Astrocyte (in vitro differentiated cells and primary cell): Measurements from ENCODE around the gene POLE. TPM values are rescaled to one million over a fixed set of nuclear protein-coding genes. Genes with fewer than 3 reads are reported as not detected.
"Not testable (repeated sequence)": the region's sequence is repeated elsewhere in the genome, so short reads cannot be mapped to it uniquely, and the experiment has no call there.

Experiments used
- DNase-seq: peaks from one replicate; pipeline ENCODE4 v3.0.0-alpha.2; 2010; ENCODE audit warnings: low read depth
- FAIRE-seq: peaks from 2 replicates; lab custom pipeline; 2011; peaks lifted over from hg19 to GRCh38; lab: Jason Lieb, UNC
- H2AFZ ChIP-seq: 2 replicates; pipeline ENCODE4 v1.6.0; 2012; ENCODE audit warnings: low read depth, low read length, inconsistent platforms
- H3K27ac ChIP-seq: 2 replicates; pipeline ENCODE4 v1.5.1; 2011; ENCODE audit warnings: low read depth, low read length, inconsistent platforms
- H3K27me3 ChIP-seq: 2 replicates; pipeline ENCODE4 v1.6.0; 2011; ENCODE audit warnings: low read length, inconsistent platforms; ENCODE audit not compliant: insufficient read depth
- H3K36me3 ChIP-seq: 2 replicates; pipeline ENCODE4 v1.5.1; 2011; ENCODE audit warnings: low read length, inconsistent platforms; ENCODE audit not compliant: insufficient read depth
- H3K4me1 ChIP-seq: 2 replicates; pipeline ENCODE4 v1.5.1; 2011; ENCODE audit warnings: low read length, inconsistent platforms; ENCODE audit not compliant: insufficient read depth
- H3K4me2 ChIP-seq: 2 replicates; pipeline ENCODE4 v1.6.0; 2012; ENCODE audit warnings: low read length, inconsistent platforms
- H3K4me3 ChIP-seq: 2 replicates; pipeline ENCODE4 v1.5.1; 2011; ENCODE audit warnings: low read depth, mild to moderate bottlenecking, low read length, inconsistent platforms; ENCODE audit not compliant: insufficient read depth
- H3K79me2 ChIP-seq: 2 replicates; pipeline ENCODE4 v1.6.0; 2012; ENCODE audit warnings: mild to moderate bottlenecking, low read length, inconsistent platforms; ENCODE audit not compliant: insufficient read depth
- H3K9ac ChIP-seq: 2 replicates; pipeline ENCODE4 v1.6.0; 2012; ENCODE audit warnings: mild to moderate bottlenecking, low read length, inconsistent platforms
- H3K9me3 ChIP-seq: 2 replicates; pipeline ENCODE4 v1.5.1; 2012; ENCODE audit warnings: low read depth, mild to moderate bottlenecking, low read length, inconsistent platforms; ENCODE audit not compliant: insufficient read depth
- H4K20me1 ChIP-seq: 2 replicates; pipeline ENCODE4 v1.6.0; 2012; ENCODE audit warnings: low read length, inconsistent platforms; ENCODE audit not compliant: insufficient read depth
- H3K27ac Mint-ChIP-seq: one replicate; pipeline ENCODE4 v1.8.0; 2021; ENCODE audit warnings: mild to moderate bottlenecking, mixed read lengths; ENCODE audit not compliant: unreplicated experiment
- H3K27me3 Mint-ChIP-seq: one replicate; pipeline ENCODE4 v1.8.0; 2021; ENCODE audit warnings: low read depth, mixed read lengths; ENCODE audit not compliant: unreplicated experiment
- H3K36me3 Mint-ChIP-seq: one replicate; pipeline ENCODE4 v1.8.0; 2021; ENCODE audit warnings: low read depth, mixed read lengths; ENCODE audit not compliant: unreplicated experiment
- H3K4me1 Mint-ChIP-seq: one replicate; pipeline ENCODE4 v1.8.0; 2021; ENCODE audit warnings: low read depth, mixed read lengths; ENCODE audit not compliant: unreplicated experiment
- H3K4me3 Mint-ChIP-seq: one replicate; pipeline ENCODE4 v1.8.0; 2021; ENCODE audit warnings: mild to moderate bottlenecking, moderate library complexity, mixed read lengths; ENCODE audit not compliant: unreplicated experiment
- H3K9me3 Mint-ChIP-seq: one replicate; pipeline ENCODE4 v1.8.0; 2021; ENCODE audit warnings: mild to moderate bottlenecking, mixed read lengths; ENCODE audit not compliant: unreplicated experiment
- EZH2 ChIP-seq: IDR thresholded peaks from 2 replicates; pipeline ENCODE4 v1.6.1; 2012; ENCODE audit warnings: mild to moderate bottlenecking, low read length, inconsistent platforms; ENCODE audit not compliant: insufficient read depth
- total RNA-seq: library from RNA; stranded (reverse); gene quantifications from 2 replicates; pipeline ENCODE4 v1.2.1, GENCODE V29; 2021
- TF ChIP-seq, protein P1 (sequence below): IDR thresholded peaks from 2 replicates; pipeline ENCODE4 v1.5.1; 2011; ENCODE audit warnings: low read depth, mild to moderate bottlenecking, inconsistent platforms, low read length, moderate library complexity; ENCODE audit not compliant: insufficient read depth

POLE gene
- total RNA-seq, 1 donor from 2014 or later = 15.4 TPM

DNA sequence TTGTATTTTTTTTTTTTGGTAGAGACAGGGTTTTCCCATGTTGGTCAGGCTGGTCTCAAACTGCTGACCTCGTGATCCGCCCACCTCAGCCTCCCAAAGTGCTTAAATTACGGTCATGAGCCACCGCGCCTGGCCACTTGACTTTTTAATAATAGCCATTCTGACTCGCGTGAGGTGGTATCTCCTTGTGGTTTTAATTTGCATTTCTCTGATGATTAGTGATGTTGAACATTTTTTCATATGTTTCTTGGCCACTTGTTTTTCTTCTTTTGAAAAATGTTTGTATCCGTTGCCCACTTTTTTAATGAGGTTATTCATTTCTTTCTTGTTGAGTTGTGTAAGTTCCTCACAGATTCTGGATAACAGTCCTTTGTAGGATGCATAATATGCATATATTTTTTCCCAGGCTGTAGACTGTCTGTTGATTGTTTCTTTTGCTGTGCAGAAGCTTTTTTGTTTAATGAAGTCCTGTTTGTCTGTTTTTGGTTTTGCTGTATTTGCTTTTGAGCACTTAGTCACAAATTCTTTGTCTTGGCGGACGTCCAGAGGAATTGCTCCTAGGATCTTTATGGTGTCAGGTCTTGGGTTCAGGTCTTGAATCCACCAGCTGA, 13.2 kb upstream of the POLE start:
- peaks cover 6% of the 10 kb centered on the region for H3K36me3 Mint-ChIP-seq
- no peak overlapping the region for H3K4me3 Mint-ChIP-seq
- no peaks in the 10 kb centered on the region for H3K4me1 ChIP-seq
- H3K4me3 ChIP-seq = no peak overlapping the region
- no peaks in the 10 kb centered on the region for H3K27me3 ChIP-seq
- no peak overlapping the region for H3K9ac ChIP-seq
- no peaks in the 10 kb centered on the region for H3K9me3 Mint-ChIP-seq
- no peak overlapping the region for H2AFZ ChIP-seq
- no peaks in the 10 kb centered on the region for H3K27me3 Mint-ChIP-seq
- H3K36me3 ChIP-seq = peaks cover 2% of the 10 kb centered on the region
- peak; percentile 31 for DNase-seq
- H3K27ac ChIP-seq = no peak overlapping the region
- no peak overlapping the region for H3K27ac Mint-ChIP-seq
- no peaks in the 10 kb centered on the region for H3K9me3 ChIP-seq
- peaks cover 11% of the 10 kb centered on the region for H4K20me1 ChIP-seq
- H3K79me2 ChIP-seq = no peaks in the 10 kb centered on the region
- H3K4me2 ChIP-seq = peak overlapping the region; percentile 4
- TF ChIP-seq, protein P1, sequence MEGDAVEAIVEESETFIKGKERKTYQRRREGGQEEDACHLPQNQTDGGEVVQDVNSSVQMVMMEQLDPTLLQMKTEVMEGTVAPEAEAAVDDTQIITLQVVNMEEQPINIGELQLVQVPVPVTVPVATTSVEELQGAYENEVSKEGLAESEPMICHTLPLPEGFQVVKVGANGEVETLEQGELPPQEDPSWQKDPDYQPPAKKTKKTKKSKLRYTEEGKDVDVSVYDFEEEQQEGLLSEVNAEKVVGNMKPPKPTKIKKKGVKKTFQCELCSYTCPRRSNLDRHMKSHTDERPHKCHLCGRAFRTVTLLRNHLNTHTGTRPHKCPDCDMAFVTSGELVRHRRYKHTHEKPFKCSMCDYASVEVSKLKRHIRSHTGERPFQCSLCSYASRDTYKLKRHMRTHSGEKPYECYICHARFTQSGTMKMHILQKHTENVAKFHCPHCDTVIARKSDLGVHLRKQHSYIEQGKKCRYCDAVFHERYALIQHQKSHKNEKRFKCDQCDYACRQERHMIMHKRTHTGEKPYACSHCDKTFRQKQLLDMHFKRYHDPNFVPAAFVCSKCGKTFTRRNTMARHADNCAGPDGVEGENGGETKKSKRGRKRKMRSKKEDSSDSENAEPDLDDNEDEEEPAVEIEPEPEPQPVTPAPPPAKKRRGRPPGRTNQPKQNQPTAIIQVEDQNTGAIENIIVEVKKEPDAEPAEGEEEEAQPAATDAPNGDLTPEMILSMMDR = no peak
- no peak for TF ChIP-seq EZH2
- H3K4me1 Mint-ChIP-seq = peaks cover 20% of the 10 kb centered on the region
- FAIRE-seq = no peak

DNA sequence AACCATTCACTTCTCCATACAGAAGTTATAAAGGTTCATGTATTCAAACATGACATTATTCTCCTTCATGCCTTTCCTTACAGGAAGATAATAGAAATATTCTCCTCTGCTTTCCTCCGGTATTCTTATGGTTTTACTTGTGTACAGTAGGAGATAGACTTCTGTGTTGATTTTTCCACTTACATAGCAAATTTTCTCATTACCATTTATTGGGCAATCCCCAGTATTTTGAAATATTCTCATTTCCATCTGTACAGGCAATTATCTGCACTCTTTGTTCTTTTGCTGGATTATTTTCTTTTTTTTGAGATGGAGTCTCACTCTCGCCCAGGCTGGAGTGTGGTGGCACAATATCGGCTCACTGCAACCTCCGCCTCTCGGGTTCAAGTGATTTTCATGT, 11.2 kb upstream of the POLE start:
- Mint-ChIP-seq H3K4me3 (no peak overlapping the region), H3K36me3 (no peaks in the 10 kb centered on the region), H3K27ac (no peak overlapping the region), H3K4me1 (peaks cover 16% of the 10 kb centered on the region), H3K27me3 (no peaks in the 10 kb centered on the region), H3K9me3 (no peaks in the 10 kb centered on the region)
- FAIRE-seq (no peak), DNase-seq (no peak)
- Histone ChIP-seq H2AFZ (no peak overlapping the region), H3K4me1 (no peaks in the 10 kb centered on the region), H3K79me2 (no peaks in the 10 kb centered on the region), H3K4me3 (no peak overlapping the region), H3K36me3 (peaks cover 2% of the 10 kb centered on the region), H3K27ac (no peak overlapping the region), H3K4me2 (no peak overlapping the region), H3K9ac (no peak overlapping the region), H4K20me1 (peaks cover 11% of the 10 kb centered on the region), H3K27me3 (no peaks in the 10 kb centered on the region), H3K9me3 (no peaks in the 10 kb centered on the region)
- TF ChIP-seq, protein P1 = no peak
- no peak for TF ChIP-seq EZH2

DNA sequence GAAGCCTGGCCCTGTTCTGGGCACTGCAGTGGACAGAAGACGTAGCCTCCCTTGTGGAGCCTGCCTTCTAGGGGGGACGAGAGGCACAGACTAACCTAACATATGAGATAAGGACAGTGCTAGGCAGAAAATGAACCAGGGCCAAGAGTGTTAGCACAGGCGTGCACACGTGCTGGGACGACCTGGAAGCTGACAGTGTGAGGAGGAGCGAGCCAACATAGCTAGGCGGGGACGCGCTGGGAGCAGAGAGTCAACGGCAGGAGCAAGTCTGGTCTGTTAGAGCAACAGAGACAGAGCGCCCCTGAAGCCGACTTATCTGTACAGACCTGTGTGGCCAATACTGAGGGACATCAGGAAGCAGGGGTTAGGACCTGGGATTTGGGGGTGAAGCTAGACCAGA, 8.3 kb upstream of the POLE start:
- Histone ChIP-seq H3K4me3 (no peak overlapping the region), H3K36me3 (peaks cover 2% of the 10 kb centered on the region), H3K27ac (no peak overlapping the region), H3K9ac (no peak overlapping the region), H3K27me3 (no peaks in the 10 kb centered on the region), H3K9me3 (no peaks in the 10 kb centered on the region), H3K4me2 (no peak overlapping the region), H2AFZ (no peak overlapping the region), H3K4me1 (no peaks in the 10 kb centered on the region), H4K20me1 (peaks cover 3% of the 10 kb centered on the region), H3K79me2 (no peaks in the 10 kb centered on the region)
- FAIRE-seq (no peak), DNase-seq (no peak)
- TF ChIP-seq EZH2 = no peak
- TF ChIP-seq, protein P1 = no peak
- Mint-ChIP-seq H3K27ac (peak overlapping the region; percentile 37), H3K9me3 (no peaks in the 10 kb centered on the region), H3K36me3 (no peaks in the 10 kb centered on the region), H3K4me1 (peaks cover 9% of the 10 kb centered on the region), H3K4me3 (no peak overlapping the region), H3K27me3 (no peaks in the 10 kb centered on the region)

DNA sequence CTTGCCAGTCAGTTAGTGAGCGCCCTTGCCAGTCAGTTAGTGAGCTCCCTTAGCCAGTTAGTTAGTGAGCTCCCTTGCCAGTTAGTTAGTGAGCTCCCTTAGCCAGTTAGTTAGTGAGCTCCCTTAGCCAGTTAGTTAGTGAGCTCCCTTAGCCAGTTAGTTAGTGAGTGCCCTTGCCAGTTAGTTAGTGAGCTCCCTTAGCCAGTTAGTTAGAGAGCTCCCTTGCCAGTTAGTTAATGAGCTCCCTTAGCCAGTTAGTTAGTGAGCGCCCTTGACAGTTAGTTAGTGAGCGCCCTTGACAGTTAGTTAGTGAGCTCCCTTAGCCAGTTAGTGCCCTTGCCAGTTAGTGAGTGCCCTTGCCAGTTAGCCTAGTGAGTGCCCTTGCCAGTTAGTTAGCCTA, 7.7 kb upstream of the POLE start:
- not testable (repeated sequence) for H3K36me3 Mint-ChIP-seq, H3K9me3 Mint-ChIP-seq, H3K79me2 ChIP-seq, H4K20me1 ChIP-seq, H3K4me2 ChIP-seq, H3K27me3 ChIP-seq, H3K4me3 Mint-ChIP-seq, H3K36me3 ChIP-seq, H3K27me3 Mint-ChIP-seq, H2AFZ ChIP-seq, H3K4me1 ChIP-seq, FAIRE-seq, DNase-seq, H3K9me3 ChIP-seq, H3K27ac ChIP-seq, H3K27ac Mint-ChIP-seq, H3K9ac ChIP-seq, H3K4me1 Mint-ChIP-seq, H3K4me3 ChIP-seq
